ENCODE measurements around the gene TMEM220.

- TF ChIP-seq, protein P1, sequence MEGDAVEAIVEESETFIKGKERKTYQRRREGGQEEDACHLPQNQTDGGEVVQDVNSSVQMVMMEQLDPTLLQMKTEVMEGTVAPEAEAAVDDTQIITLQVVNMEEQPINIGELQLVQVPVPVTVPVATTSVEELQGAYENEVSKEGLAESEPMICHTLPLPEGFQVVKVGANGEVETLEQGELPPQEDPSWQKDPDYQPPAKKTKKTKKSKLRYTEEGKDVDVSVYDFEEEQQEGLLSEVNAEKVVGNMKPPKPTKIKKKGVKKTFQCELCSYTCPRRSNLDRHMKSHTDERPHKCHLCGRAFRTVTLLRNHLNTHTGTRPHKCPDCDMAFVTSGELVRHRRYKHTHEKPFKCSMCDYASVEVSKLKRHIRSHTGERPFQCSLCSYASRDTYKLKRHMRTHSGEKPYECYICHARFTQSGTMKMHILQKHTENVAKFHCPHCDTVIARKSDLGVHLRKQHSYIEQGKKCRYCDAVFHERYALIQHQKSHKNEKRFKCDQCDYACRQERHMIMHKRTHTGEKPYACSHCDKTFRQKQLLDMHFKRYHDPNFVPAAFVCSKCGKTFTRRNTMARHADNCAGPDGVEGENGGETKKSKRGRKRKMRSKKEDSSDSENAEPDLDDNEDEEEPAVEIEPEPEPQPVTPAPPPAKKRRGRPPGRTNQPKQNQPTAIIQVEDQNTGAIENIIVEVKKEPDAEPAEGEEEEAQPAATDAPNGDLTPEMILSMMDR (IDR thresholded peaks at IDR 0.05): no peak
- TF ChIP-seq POLR2A (IDR thresholded peaks at IDR 0.05): no peak
Observed at GRCh38 chr17:10756185-10756584, 26.4 kb upstream of the TMEM220 start.

Measured in esophagus squamous epithelium (tissue), 4 donors.